ENCODE results near the gene NOC3L.
A peak's percentile ranks its signal among the peaks of the same experiment; 100 is the strongest.

Gene NOC3L

DNA sequence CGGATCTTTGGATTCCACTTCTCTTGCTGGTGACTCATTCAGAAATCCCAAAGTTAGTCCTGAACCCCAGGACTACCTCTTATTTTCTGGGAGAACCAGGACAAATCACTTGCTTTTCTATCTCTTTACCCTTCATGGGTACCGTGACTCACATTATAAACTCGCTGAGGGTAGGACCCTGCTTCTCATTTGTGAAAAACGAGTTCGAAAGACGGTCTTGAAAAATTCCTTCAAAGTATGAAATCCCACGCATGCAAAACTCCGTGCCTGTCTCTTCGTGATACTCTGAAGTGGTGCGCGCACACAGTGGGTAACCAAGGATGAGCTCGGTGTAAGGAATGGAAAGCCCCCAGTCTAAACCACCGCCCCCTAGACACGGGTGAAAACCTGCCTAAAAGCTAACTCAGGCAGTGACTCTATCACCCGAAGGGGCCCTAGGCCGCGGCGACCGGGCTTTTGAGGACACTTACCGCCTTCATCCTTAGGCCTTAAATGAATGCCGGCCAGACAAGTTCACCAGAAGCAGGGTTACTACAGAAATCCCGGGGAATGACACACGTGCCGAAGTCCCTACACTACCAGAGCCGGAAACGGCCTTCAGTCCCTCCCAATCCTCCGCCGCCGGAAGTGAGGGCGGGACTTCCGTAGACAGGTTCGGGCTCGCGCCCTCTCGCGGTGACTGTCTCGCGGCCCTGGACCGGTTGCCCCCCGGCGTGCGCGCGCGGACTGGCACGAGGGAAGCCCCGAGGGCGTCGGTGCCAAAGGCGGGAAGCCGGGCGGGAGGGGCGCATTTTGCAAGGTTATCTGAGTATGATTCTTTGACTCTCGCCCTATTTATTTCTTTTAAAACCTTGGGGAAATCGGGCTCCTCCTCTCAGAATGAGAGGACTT is at the start of gene NOC3L (continued):
- TF ChIP-seq ZNF155 (tag by site-specific recombination; IDR thresholded peaks at IDR 0.05) (no peak), ZNF362 (tag by site-specific recombination; IDR thresholded peaks at IDR 0.05) (no peak), ZNF366 (tag by site-specific recombination; conservative IDR thresholded peaks at IDR 0.05) (peak; percentile 53), PRDM4 (tag by site-specific recombination; IDR thresholded peaks at IDR 0.05) (peak; percentile 56; the same call in 1 of the 2 replicates), MEIS1 (CRISPR knock-in tag; IDR thresholded peaks at IDR 0.05; ENCODE audit: borderline replicate concordance) (no peak), YY2 (tag by site-specific recombination; IDR thresholded peaks at IDR 0.05) (no peak), ZNF221 (tag by site-specific recombination; IDR thresholded peaks at IDR 0.05; ENCODE audit: borderline replicate concordance) (no peak), ZSCAN18 (tag by site-specific recombination; IDR thresholded peaks at IDR 0.05) (no peak), SCRT2 (tag by site-specific recombination; IDR thresholded peaks at IDR 0.05) (no peak), ZNF24 (tag by site-specific recombination; IDR thresholded peaks at IDR 0.05) (peak; percentile 72; the same call in 1 of the 2 replicates), ZNF639 (tag by site-specific recombination; IDR thresholded peaks at IDR 0.05) (peak; percentile 61; the same call in 1 of the 2 replicates), ZNF707 (tag by site-specific recombination; IDR thresholded peaks at IDR 0.05) (no peak), ZNF692 (tag by site-specific recombination; IDR thresholded peaks at IDR 0.05) (peak; percentile 90), ZNF121 (tag by site-specific recombination; IDR thresholded peaks at IDR 0.05) (no peak), HOXA7 (CRISPR knock-in tag; IDR thresholded peaks at IDR 0.05; ENCODE audit: borderline replicate concordance) (no peak), ZNF23 (tag by site-specific recombination; IDR thresholded peaks at IDR 0.05; ENCODE audit: borderline replicate concordance) (no peak), ZNF404 (tag by site-specific recombination; IDR thresholded peaks at IDR 0.05) (no peak), ZNF830 (tag by site-specific recombination; IDR thresholded peaks at IDR 0.05; ENCODE audit: low read depth) (no peak), ZNF335 (tag by site-specific recombination; conservative IDR thresholded peaks at IDR 0.05) (peak; percentile 95), KLF7 (tag by site-specific recombination; IDR thresholded peaks at IDR 0.05; ENCODE audit: borderline replicate concordance) (no peak; the same call in 1 of the 2 replicates), GLIS2 (tag by site-specific recombination; IDR thresholded peaks at IDR 0.05) (peak; percentile 90), SCRT1 (tag by site-specific recombination; IDR thresholded peaks at IDR 0.05; ENCODE audit: borderline replicate concordance) (no peak), ZNF426 (tag by site-specific recombination; IDR thresholded peaks at IDR 0.05) (no peak), SETDB1 (IDR thresholded peaks at IDR 0.05; ENCODE audit: insufficient read length, low read length) (peak; percentile 61), ZNF560 (tag by site-specific recombination; IDR thresholded peaks at IDR 0.05; ENCODE audit: borderline replicate concordance) (no peak)
- TF ChIP-seq, protein P1, sequence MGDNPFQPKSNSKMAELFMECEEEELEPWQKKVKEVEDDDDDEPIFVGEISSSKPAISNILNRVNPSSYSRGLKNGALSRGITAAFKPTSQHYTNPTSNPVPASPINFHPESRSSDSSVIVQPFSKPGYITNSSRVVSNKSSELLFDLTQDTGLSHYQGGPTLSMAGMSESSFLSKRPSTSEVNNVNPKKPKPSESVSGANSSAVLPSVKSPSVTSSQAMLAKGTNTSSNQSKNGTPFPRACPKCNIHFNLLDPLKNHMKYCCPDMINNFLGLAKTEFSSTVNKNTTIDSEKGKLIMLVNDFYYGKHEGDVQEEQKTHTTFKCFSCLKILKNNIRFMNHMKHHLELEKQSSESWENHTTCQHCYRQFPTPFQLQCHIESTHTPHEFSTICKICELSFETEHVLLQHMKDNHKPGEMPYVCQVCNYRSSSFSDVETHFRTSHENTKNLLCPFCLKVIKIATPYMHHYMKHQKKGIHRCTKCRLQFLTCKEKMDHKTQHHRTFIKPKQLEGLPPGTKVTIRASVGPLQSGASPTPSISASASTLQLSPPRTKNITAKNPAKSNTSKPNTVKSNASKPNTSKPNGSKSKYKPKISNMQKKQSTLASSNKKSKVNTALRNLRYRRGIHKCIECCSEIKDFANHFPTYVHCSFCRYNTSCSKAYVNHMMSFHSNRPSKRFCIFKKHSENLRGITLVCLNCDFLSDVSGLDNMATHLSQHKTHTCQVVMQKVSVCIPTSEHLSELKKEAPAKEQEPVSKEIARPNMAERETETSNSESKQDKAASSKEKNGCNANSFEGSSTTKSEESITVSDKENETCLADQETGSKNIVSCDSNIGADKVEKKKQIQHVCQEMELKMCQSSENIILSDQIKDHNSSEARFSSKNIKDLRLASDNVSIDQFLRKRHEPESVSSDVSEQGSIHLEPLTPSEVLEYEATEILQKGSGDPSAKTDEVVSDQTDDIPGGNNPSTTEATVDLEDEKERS (tag by site-specific recombination; IDR thresholded peaks at IDR 0.05): no peak

Measured in HEK293 (cell line).